Karpas-422 (cell line): ENCODE measurements around the gene EFEMP2. TPM values are rescaled to one million over a fixed set of nuclear protein-coding genes. Genes with fewer than 3 reads are reported as not detected.

Experiments used
- DNase-seq: peaks from one replicate; pipeline ENCODE4 v3.0.0-alpha.2; 2015
- H2AFZ ChIP-seq: fragments of 200-600 bp; sonication (generic); 2 replicates; pipeline ENCODE4 v1.6.1; 2014; ENCODE audit warnings: antibody characterized with exemption, low read length, mixed read lengths
- H3K27ac ChIP-seq: fragments of 200-600 bp; sonication (generic); 2 replicates; pipeline ENCODE4 v1.5.1; 2014; ENCODE audit warnings: mild to moderate bottlenecking, low read length, moderate library complexity
- H3K27me3 ChIP-seq: fragments of 200-600 bp; sonication (generic); 2 replicates; pipeline ENCODE4 v1.6.1; 2014; ENCODE audit warnings: low read length, mixed read lengths
- H3K36me3 ChIP-seq: fragments of 200-600 bp; sonication (generic); 2 replicates; pipeline ENCODE4 v1.6.1; 2014; ENCODE audit warnings: low read length, mixed read lengths; ENCODE audit not compliant: insufficient read depth
- H3K4me1 ChIP-seq: fragments of 200-600 bp; sonication (generic); 2 replicates; pipeline ENCODE4 v1.6.1; 2014; ENCODE audit warnings: mild to moderate bottlenecking, low read length, mixed read lengths
- H3K4me2 ChIP-seq: fragments of 200-600 bp; sonication (generic); 2 replicates; pipeline ENCODE4 v1.6.1; 2014; ENCODE audit warnings: low read length, low read depth, mild to moderate bottlenecking; ENCODE audit not compliant: poor library complexity, severe bottlenecking
- H3K4me3 ChIP-seq: fragments of 200-600 bp; sonication (generic); 2 replicates; pipeline ENCODE4 v1.5.1; 2014; ENCODE audit warnings: mild to moderate bottlenecking, antibody characterized with exemption, low read length, mixed read lengths
- H3K79me2 ChIP-seq: fragments of 200-600 bp; sonication (generic); 2 replicates; pipeline ENCODE4 v1.6.1; 2014; ENCODE audit warnings: mild to moderate bottlenecking, low read length, mixed read lengths
- H3K9ac ChIP-seq: fragments of 200-600 bp; sonication (generic); 2 replicates; pipeline ENCODE4 v1.6.0; 2014; ENCODE audit warnings: low read length
- H3K9me2 ChIP-seq: fragments of 200-600 bp; sonication (generic), shearing (Covaris generic); replicated peaks from 2 replicates; pipeline ENCODE4 v1.6.0; 2014; ENCODE audit warnings: mild to moderate bottlenecking, low read length, moderate library complexity; ENCODE audit not compliant: insufficient read depth
- H3K9me3 ChIP-seq: fragments of 300-700, 200-600 bp; sonication (generic); 2 replicates; pipeline ENCODE4 v1.6.1; 2014; ENCODE audit warnings: low read length, mixed read lengths
- H4K20me1 ChIP-seq: fragments of 200-600 bp; sonication (generic); 2 replicates; pipeline ENCODE4 v1.6.1; 2014; ENCODE audit warnings: mild to moderate bottlenecking, antibody characterized with exemption, low read length, low read depth; ENCODE audit not compliant: insufficient read depth
- total RNA-seq: library from RNA; depleted of rRNA; stranded (reverse); fragments of >200 nt; shearing (Covaris generic); gene quantifications from 2 replicates; pipeline ENCODE4 v1.2.3, GENCODE V29; 2014; ENCODE audit warnings: low replicate concordance

The EFEMP2 gene
- total RNA-seq, 1 experiment from 2014 or later = 1.3 TPM

- peak; percentile 83 for DNase-seq
- H3K4me3 ChIP-seq = peak overlapping the region; percentile 95
- peak overlapping the region; percentile 91 for H3K4me2 ChIP-seq
- H3K36me3 ChIP-seq = peaks cover 54% of the 10 kb centered on the region
- H3K9me2 ChIP-seq = no peaks in the 10 kb centered on the region
- H3K9ac ChIP-seq = peak overlapping the region; percentile 99
- peaks cover 40% of the 10 kb centered on the region for H3K79me2 ChIP-seq
- peaks cover 38% of the 10 kb centered on the region for H4K20me1 ChIP-seq
- H3K9me3 ChIP-seq = no peaks in the 10 kb centered on the region
- H2AFZ ChIP-seq = no peak overlapping the region
- H3K4me1 ChIP-seq = peaks cover 34% of the 10 kb centered on the region
- H3K27ac ChIP-seq = peak overlapping the region; percentile 88
- no peaks in the 10 kb centered on the region for H3K27me3 ChIP-seq
Observed at GRCh38 chr11:65857500-65857852, 15.1 kb downstream of the EFEMP2 start.

GRCh38 chr11:65856689-65857499, 15.7 kb downstream of the EFEMP2 start:
- H3K4me3 ChIP-seq = peak overlapping the region; percentile 95
- H2AFZ ChIP-seq = no peak overlapping the region
- peaks cover 38% of the 10 kb centered on the region for H4K20me1 ChIP-seq
- no peaks in the 10 kb centered on the region for H3K27me3 ChIP-seq
- H3K79me2 ChIP-seq = peaks cover 34% of the 10 kb centered on the region
- H3K4me2 ChIP-seq = peak overlapping the region; percentile 91
- H3K27ac ChIP-seq = peak overlapping the region; percentile 88
- peak overlapping the region; percentile 99 for H3K9ac ChIP-seq
- H3K9me2 ChIP-seq = no peaks in the 10 kb centered on the region
- H3K9me3 ChIP-seq = no peaks in the 10 kb centered on the region
- H3K36me3 ChIP-seq = peaks cover 48% of the 10 kb centered on the region
- H3K4me1 ChIP-seq = peaks cover 31% of the 10 kb centered on the region
- peak; percentile 91 for DNase-seq

GRCh38 chr11:65855927-65856363, 16.7 kb downstream of the EFEMP2 start:
- no peaks in the 10 kb centered on the region for H3K9me3 ChIP-seq
- peaks cover 25% of the 10 kb centered on the region for H3K79me2 ChIP-seq
- no peak overlapping the region for H3K27ac ChIP-seq
- no peaks in the 10 kb centered on the region for H3K27me3 ChIP-seq
- peaks cover 45% of the 10 kb centered on the region for H3K36me3 ChIP-seq
- H3K9ac ChIP-seq = peak overlapping the region; percentile 99; the same call in 1 of the 2 replicates
- peaks cover 44% of the 10 kb centered on the region for H4K20me1 ChIP-seq
- H3K4me2 ChIP-seq = peak overlapping the region; percentile 91
- no peaks in the 10 kb centered on the region for H3K9me2 ChIP-seq
- peak overlapping the region; percentile 95 for H3K4me3 ChIP-seq
- no peak overlapping the region for H2AFZ ChIP-seq
- H3K4me1 ChIP-seq = peaks cover 24% of the 10 kb centered on the region
- DNase-seq = peak; percentile 35

- H3K4me2 ChIP-seq = no peak overlapping the region
- H3K4me3 ChIP-seq = no peak overlapping the region
- peaks cover 24% of the 10 kb centered on the region for H3K4me1 ChIP-seq
- peak; percentile 40 for DNase-seq
- no peak overlapping the region for H3K27ac ChIP-seq
- no peak overlapping the region for H3K9ac ChIP-seq
- H2AFZ ChIP-seq = no peak overlapping the region
- peaks cover 22% of the 10 kb centered on the region for H3K79me2 ChIP-seq
- H3K36me3 ChIP-seq = peaks cover 45% of the 10 kb centered on the region
- H3K9me2 ChIP-seq = no peaks in the 10 kb centered on the region
- peaks cover 44% of the 10 kb centered on the region for H4K20me1 ChIP-seq
- no peaks in the 10 kb centered on the region for H3K27me3 ChIP-seq
- no peaks in the 10 kb centered on the region for H3K9me3 ChIP-seq
Observed at GRCh38 chr11:65854852-65855837, 17.5 kb downstream of the EFEMP2 start.

GRCh38 chr11:65854161-65854592, 18.4 kb downstream of the EFEMP2 start:
- Histone ChIP-seq H3K9me3 (no peaks in the 10 kb centered on the region), H3K4me1 (peaks cover 17% of the 10 kb centered on the region)

GRCh38 chr11:65853246-65853979, 19.2 kb downstream of the EFEMP2 start:
- Histone ChIP-seq H2AFZ (no peak overlapping the region), H3K4me1 (peaks cover 10% of the 10 kb centered on the region), H3K79me2 (peaks cover 22% of the 10 kb centered on the region), H3K27ac (no peak overlapping the region), H3K9ac (no peak overlapping the region), H3K4me2 (no peak overlapping the region), H3K4me3 (no peak overlapping the region), H3K9me2 (no peaks in the 10 kb centered on the region), H3K27me3 (no peaks in the 10 kb centered on the region), H3K9me3 (no peaks in the 10 kb centered on the region), H3K36me3 (peaks cover 45% of the 10 kb centered on the region), H4K20me1 (peaks cover 44% of the 10 kb centered on the region)
- DNase-seq = peak; percentile 48

More at GRCh38 chr11:65854161-65854592, 18.4 kb downstream of the EFEMP2 start:
- peaks cover 22% of the 10 kb centered on the region for H3K79me2 ChIP-seq
- peak; percentile 43 for DNase-seq
- no peak overlapping the region for H3K27ac ChIP-seq
- H2AFZ ChIP-seq = no peak overlapping the region
- no peaks in the 10 kb centered on the region for H3K9me2 ChIP-seq
- no peak overlapping the region for H3K9ac ChIP-seq
- peaks cover 45% of the 10 kb centered on the region for H3K36me3 ChIP-seq
- H3K27me3 ChIP-seq = no peaks in the 10 kb centered on the region
- no peak overlapping the region for H3K4me2 ChIP-seq
- no peak overlapping the region for H3K4me3 ChIP-seq
- H4K20me1 ChIP-seq = peaks cover 44% of the 10 kb centered on the region

GRCh38 chr11:65852508-65853245, 19.9 kb downstream of the EFEMP2 start:
- H3K4me3 ChIP-seq = no peak overlapping the region
- no peak overlapping the region for H3K27ac ChIP-seq
- no peak overlapping the region for H2AFZ ChIP-seq
- no peak overlapping the region for H3K4me2 ChIP-seq
- H3K9ac ChIP-seq = no peak overlapping the region
- H3K79me2 ChIP-seq = peaks cover 22% of the 10 kb centered on the region
- no peaks in the 10 kb centered on the region for H3K9me3 ChIP-seq
- peaks cover 45% of the 10 kb centered on the region for H3K36me3 ChIP-seq
- no peaks in the 10 kb centered on the region for H3K9me2 ChIP-seq
- no peaks in the 10 kb centered on the region for H3K27me3 ChIP-seq
- H3K4me1 ChIP-seq = peaks cover 9% of the 10 kb centered on the region
- DNase-seq = peak; percentile 59
- H4K20me1 ChIP-seq = peaks cover 44% of the 10 kb centered on the region
